ENCODE results near the gene USH2A.

GRCh38 chr1:216223486-216223885, 199.8 kb downstream of the USH2A start:
- TF ChIP-seq ZNF384 (IDR thresholded peaks at IDR 0.05): no peak
- TF ChIP-seq FOXM1 (IDR thresholded peaks at IDR 0.05; ENCODE audit: borderline replicate concordance): no peak

Measured in HEK293T (cell line).